H9 (cell line): ENCODE results near the gene STX17. TPM values are rescaled to one million over a fixed set of nuclear protein-coding genes. Genes with fewer than 3 reads are reported as not detected.

ENCODE experiments used
- DNase-seq: peaks from one replicate; pipeline ENCODE4 v3.0.0-alpha.2; 2017
- H2AFZ ChIP-seq: one replicate; pipeline ENCODE4 v1.6.1; 2013; ENCODE audit warnings: mild to moderate bottlenecking, low read length, control low read depth, moderate library complexity
- H2AK5ac ChIP-seq: 2 replicates; pipeline ENCODE4 v1.6.1; 2013; ENCODE audit warnings: low read length, control low read depth, mixed read lengths; ENCODE audit not compliant: insufficient read length
- H2BK120ac ChIP-seq: one replicate; pipeline ENCODE4 v1.6.1; 2013; ENCODE audit warnings: low read depth, mild to moderate bottlenecking, low read length, control low read depth, inconsistent platforms; ENCODE audit not compliant: poor library complexity, severe bottlenecking
- H2BK12ac ChIP-seq: 2 replicates; pipeline ENCODE4 v1.6.1; 2013; ENCODE audit warnings: low read length, control low read depth, mixed read lengths, low read depth; ENCODE audit not compliant: insufficient read length
- H2BK15ac ChIP-seq: 2 replicates; pipeline ENCODE4 v1.6.1; 2013; ENCODE audit warnings: low read depth, low read length, control low read depth
- H2BK20ac ChIP-seq: one replicate; pipeline ENCODE4 v1.6.1; 2013; ENCODE audit warnings: low read depth, mild to moderate bottlenecking, low read length, control low read depth, inconsistent platforms; ENCODE audit not compliant: poor library complexity, severe bottlenecking
- H2BK5ac ChIP-seq: 2 replicates; pipeline ENCODE4 v1.6.1; 2013; ENCODE audit warnings: low read length, control low read depth, mixed read lengths; ENCODE audit not compliant: insufficient read length
- H3K14ac ChIP-seq: 2 replicates; pipeline ENCODE4 v1.6.1; 2013; ENCODE audit warnings: low read length, control low read depth; ENCODE audit not compliant: insufficient read depth
- H3K18ac ChIP-seq: 2 replicates; pipeline ENCODE4 v1.6.1; 2013; ENCODE audit warnings: low read depth, mild to moderate bottlenecking, mixed read lengths, low read length, control low read depth; ENCODE audit not compliant: insufficient read length
- H3K23ac ChIP-seq: 2 replicates; pipeline ENCODE4 v1.6.1; 2013; ENCODE audit warnings: low read length, control low read depth, mixed read lengths, low read depth; ENCODE audit not compliant: insufficient read length
- H3K23me2 ChIP-seq: 2 replicates; pipeline ENCODE4 v1.6.1; 2013; ENCODE audit warnings: low read depth, mild to moderate bottlenecking, mixed read lengths, low read length, control low read depth; ENCODE audit not compliant: insufficient read length, poor library complexity, severe bottlenecking
- H3K27ac ChIP-seq: 2 replicates; pipeline ENCODE4 v1.5.1; 2013; ENCODE audit warnings: low read length, control low read depth, mixed read lengths, low read depth; ENCODE audit not compliant: insufficient read length
- H3K27me3 ChIP-seq: 2 replicates; pipeline ENCODE4 v1.6.1; 2013; ENCODE audit warnings: low read length, control low read depth, inconsistent platforms; ENCODE audit not compliant: insufficient read depth
- H3K4ac ChIP-seq: 2 replicates; pipeline ENCODE4 v1.6.1; 2013; ENCODE audit warnings: low read depth, mild to moderate bottlenecking, control low read depth, inconsistent platforms, low read length, moderate library complexity
- H3K4me1 ChIP-seq: 2 replicates; pipeline ENCODE4 v1.6.1; 2013; ENCODE audit warnings: low read length, control low read depth, inconsistent platforms; ENCODE audit not compliant: insufficient read depth
- H3K4me2 ChIP-seq: 2 replicates; pipeline ENCODE4 v1.6.1; 2013; ENCODE audit warnings: low read length, control low read depth, mixed read lengths; ENCODE audit not compliant: insufficient read length, insufficient read depth
- H3K56ac ChIP-seq: 2 replicates; pipeline ENCODE4 v1.6.1; 2013; ENCODE audit warnings: low read depth, mild to moderate bottlenecking, mixed read lengths, low read length, control low read depth; ENCODE audit not compliant: insufficient read length
- H3K79me1 ChIP-seq: 2 replicates; pipeline ENCODE4 v1.6.1; 2013; ENCODE audit warnings: low read depth, mild to moderate bottlenecking, moderate library complexity, low read length, control low read depth, inconsistent platforms; ENCODE audit not compliant: insufficient read depth, poor library complexity, severe bottlenecking
- H3K79me2 ChIP-seq: 2 replicates; pipeline ENCODE4 v1.6.1; 2013; ENCODE audit warnings: low read length, control low read depth, inconsistent platforms; ENCODE audit not compliant: insufficient read depth
- H3K9ac ChIP-seq: 2 replicates; pipeline ENCODE4 v1.6.1; 2013; ENCODE audit warnings: low read length, control low read depth, mixed read lengths; ENCODE audit not compliant: insufficient read length; ENCODE audit errors: extremely low read depth
- H3K9me3 ChIP-seq: one replicate; pipeline ENCODE4 v1.6.1; 2013; ENCODE audit warnings: low read depth, low read length, inconsistent platforms; ENCODE audit not compliant: control insufficient read depth
- H3T11ph ChIP-seq: one replicate; pipeline ENCODE4 v1.6.1; 2013; ENCODE audit warnings: mild to moderate bottlenecking, low read length, control low read depth, inconsistent platforms
- H4K20me1 ChIP-seq: one replicate; pipeline ENCODE4 v1.6.1; 2013; ENCODE audit not compliant: control insufficient read depth, insufficient read length, insufficient read depth
- H4K5ac ChIP-seq: 2 replicates; pipeline ENCODE4 v1.6.1; 2013; ENCODE audit warnings: low read depth, mild to moderate bottlenecking, mixed read lengths, low read length, control low read depth; ENCODE audit not compliant: insufficient read length
- H4K8ac ChIP-seq: replicated peaks from 2 replicates; pipeline ENCODE4 v1.6.1; 2013; ENCODE audit warnings: low read length, control low read depth, mixed read lengths, low read depth; ENCODE audit not compliant: insufficient read length
- H4K91ac ChIP-seq: 2 replicates; pipeline ENCODE4 v1.6.1; 2013; ENCODE audit warnings: low read depth, mild to moderate bottlenecking, moderate library complexity, mixed read lengths, low read length, control low read depth; ENCODE audit not compliant: insufficient read length
- H3K27ac Mint-ChIP-seq, 3 experiments: 2 replicates in 2 of 3; 3 replicates in 1 of 3; pipeline ENCODE4 v1.8.0; 2020 to 2021; ENCODE audit warnings: mixed read lengths in 3 of 3, mild to moderate bottlenecking in 1 of 3, moderate library complexity in 1 of 3
- H3K27me3 Mint-ChIP-seq: 2 replicates; pipeline ENCODE4 v1.8.0; 2021; ENCODE audit warnings: low read depth, mild to moderate bottlenecking, moderate library complexity, mixed read lengths
- H3K36me3 Mint-ChIP-seq, 3 experiments: 2 replicates in 2 of 3; 3 replicates in 1 of 3; pipeline ENCODE4 v1.8.0; 2020 to 2021; ENCODE audit warnings: low read depth in 3 of 3, mixed read lengths in 3 of 3; ENCODE audit not compliant: insufficient read depth in 1 of 3
- H3K4me1 Mint-ChIP-seq, 2 experiments: 2 replicates each; pipeline ENCODE4 v1.8.0; 2020; ENCODE audit warnings: mixed read lengths in 2 of 2
- H3K4me3 Mint-ChIP-seq, 2 experiments: 2 replicates in 1 of 2; 3 replicates in 1 of 2; pipeline ENCODE4 v1.8.0; 2020 to 2021; ENCODE audit warnings: mild to moderate bottlenecking in 2 of 2, mixed read lengths in 2 of 2, moderate library complexity in 1 of 2
- H3K9me3 Mint-ChIP-seq, 2 experiments: 2 replicates in 1 of 2; 3 replicates in 1 of 2; pipeline ENCODE4 v1.8.0; 2020; ENCODE audit warnings: mild to moderate bottlenecking in 2 of 2, mixed read lengths in 2 of 2, moderate library complexity in 1 of 2
- CTCF ChIP-seq: fragments of 200-600 bp; sonication (generic); conservative IDR thresholded peaks from 3 replicates; pipeline ENCODE4 v1.8.0; 2021; ENCODE audit warnings: antibody characterized with exemption, mild to moderate bottlenecking
- WGBS: extraction: QIAGEN DNeasy Blood & Tissue Kit; methylation state at CpG from one replicate; pipeline ENCODE4 v1.1.7; 2013; ENCODE audit warnings: missing lambda C conversion rate, low lambda C conversion rate, mixed read lengths; ENCODE audit not compliant: insufficient read length; ENCODE audit errors: extremely low coverage; 5-methylcytosine and 5-hydroxymethylcytosine counted together
- total RNA-seq: library from RNA; stranded (reverse); gene quantifications from 2 replicates; pipeline ENCODE4 v1.2.1, GENCODE V29; 2021

STX17 gene
- total RNA-seq, 1 experiment from 2014 or later: 21.2 TPM

- H3K14ac ChIP-seq: no peak overlapping the region
- no peaks in the 10 kb centered on the region for H3K4me1 ChIP-seq
- H3T11ph ChIP-seq: no peak overlapping the region
- H4K91ac ChIP-seq: no peak overlapping the region
- H3K79me1 ChIP-seq: no peaks in the 10 kb centered on the region
- TF ChIP-seq CTCF: peak; percentile 52
- H3K79me2 ChIP-seq: no peaks in the 10 kb centered on the region
- no peak for DNase-seq
- no peak overlapping the region for H2BK120ac ChIP-seq
- H2BK20ac ChIP-seq: no peak overlapping the region
- H3K23me2 ChIP-seq: no peaks in the 10 kb centered on the region
- no peak overlapping the region for H3K9ac ChIP-seq
- H3K4me3 Mint-ChIP-seq: no peak overlapping the region
- H2BK12ac ChIP-seq: no peak overlapping the region
- no peak overlapping the region for H2BK5ac ChIP-seq
- no peaks in the 10 kb centered on the region for H3K9me3 ChIP-seq
- no peaks in the 10 kb centered on the region; a peak in 1 of 5 replicates for H3K9me3 Mint-ChIP-seq
- no CpG with 5 or more reads among the region's 3 CpGs for WGBS
- no peak overlapping the region for H2AFZ ChIP-seq
- no peak overlapping the region for H3K4ac ChIP-seq
- no peak overlapping the region for H3K27ac ChIP-seq
- H3K27ac Mint-ChIP-seq: no peak overlapping the region; a peak in 1 of 7 replicates
- no peak overlapping the region for H2BK15ac ChIP-seq
- no peaks in the 10 kb centered on the region for H4K20me1 ChIP-seq
- H4K8ac ChIP-seq: no peak overlapping the region
- H3K4me2 ChIP-seq: no peak overlapping the region
- no peak overlapping the region for H3K23ac ChIP-seq
- peaks cover 4 to 5% (median 5%) of the 10 kb centered on the region in 3 experiments; a peak in 6 of 7 replicates for H3K36me3 Mint-ChIP-seq
- H4K5ac ChIP-seq: no peak overlapping the region
- H3K18ac ChIP-seq: no peak overlapping the region
- H3K4me1 Mint-ChIP-seq: no peaks in the 10 kb centered on the region; a peak in 1 of 4 replicates
- no peak overlapping the region for H3K56ac ChIP-seq
- H2AK5ac ChIP-seq: no peak overlapping the region
- H3K27me3 Mint-ChIP-seq: no peaks in the 10 kb centered on the region
- no peaks in the 10 kb centered on the region for H3K27me3 ChIP-seq
Measured at GRCh38 chr9:99947395-99947794, 40.9 kb downstream of the STX17 start.
